CD4-positive, alpha-beta T cell treated with Interleukin-1 beta for 1 hour (primary cell): ENCODE results near the gene AMH.
"Not testable (repeated sequence)": the region's sequence is repeated elsewhere in the genome, so short reads cannot be mapped to it uniquely, and the experiment has no call there.

Experiments
- DNase-seq, 2 donors: peaks; one replicate each; pipeline ENCODE4 v3.0.0-alpha.2; 2020 to 2022

The AMH gene

GRCh38 chr19:2271234-2272103 lies 22.3 kb downstream of the AMH start:
- peak in 1 of 2 donors; percentile 35 for DNase-seq

DNA sequence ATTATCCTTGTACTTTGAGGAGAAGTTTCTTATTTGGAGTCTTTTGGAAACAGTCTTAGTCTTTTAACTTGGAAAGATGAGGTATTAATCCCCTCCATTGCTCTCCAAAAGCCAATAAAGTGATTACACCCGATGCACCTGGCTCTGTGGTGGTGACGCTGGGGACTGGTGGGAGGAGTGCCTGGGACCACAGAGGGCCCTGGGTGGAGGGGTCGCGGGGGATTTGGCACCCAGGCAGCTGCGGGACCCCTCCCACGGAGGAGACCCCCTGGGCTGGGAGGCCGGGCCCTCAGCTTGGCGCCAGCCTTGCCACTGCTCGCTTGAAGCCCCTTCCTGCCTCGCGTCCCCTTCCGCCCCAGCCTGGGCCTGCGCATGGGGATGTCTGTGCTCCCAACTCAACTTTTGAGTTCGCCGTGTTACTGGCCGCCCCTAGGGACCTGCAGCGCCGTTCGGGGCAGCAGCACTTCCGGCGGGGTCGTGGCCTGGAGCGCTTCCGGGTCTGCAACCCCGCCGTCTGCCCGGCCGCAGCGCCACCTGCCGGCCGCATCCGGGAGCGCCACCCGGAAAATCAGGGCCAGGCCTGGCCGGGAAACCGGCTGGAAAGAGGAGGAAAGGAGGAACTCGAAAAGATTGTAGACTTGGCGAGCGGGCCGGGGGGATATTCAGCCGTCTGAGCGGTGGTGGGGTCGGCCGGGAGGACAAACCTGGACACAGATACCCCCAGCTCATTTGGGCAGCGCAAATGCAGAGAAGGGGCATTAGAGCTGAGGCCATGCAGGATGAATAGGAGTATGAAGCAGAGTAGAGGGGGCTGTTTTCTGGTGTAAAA lies 24.4 kb downstream of the AMH start:
- peak; percentile 82 to 85 for DNase-seq

GRCh38 chr19:2274185-2274711 lies 25.1 kb downstream of the AMH start:
- no peak for DNase-seq

- peak; percentile 55 to 65 for DNase-seq
These were observed 25.9 kb downstream of the AMH start for GRCh38 chr19:2274931-2275535.

GRCh38 chr19:2275588-2276428 lies 26.7 kb downstream of the AMH start:
- no peak for DNase-seq

- DNase-seq: no peak
These were observed 27.4 kb downstream of the AMH start for GRCh38 chr19:2276429-2276986.

DNA sequence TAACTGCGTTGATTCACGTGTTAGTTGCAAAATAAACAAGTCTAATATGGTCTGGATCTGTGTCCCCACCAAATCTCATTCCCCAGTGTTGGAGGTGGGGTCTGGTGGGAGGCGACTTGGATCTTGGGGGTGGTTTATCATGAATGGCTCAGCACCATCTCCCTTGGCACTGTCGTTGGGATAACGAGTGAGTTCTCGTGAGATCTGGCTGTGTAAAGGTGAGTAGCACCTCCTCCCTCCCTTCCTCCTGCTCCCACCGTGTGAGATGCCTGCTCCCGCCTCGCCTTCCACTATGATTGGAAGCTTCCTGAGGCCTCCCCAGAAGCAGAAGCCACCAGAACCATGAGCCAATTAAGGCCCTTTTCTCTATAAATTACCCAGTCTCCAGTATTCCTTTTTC lies 28.0 kb downstream of the AMH start:
- DNase-seq: no peak

- DNase-seq: no peak
These were observed 29.5 kb downstream of the AMH start for GRCh38 chr19:2278459-2279158.

DNA sequence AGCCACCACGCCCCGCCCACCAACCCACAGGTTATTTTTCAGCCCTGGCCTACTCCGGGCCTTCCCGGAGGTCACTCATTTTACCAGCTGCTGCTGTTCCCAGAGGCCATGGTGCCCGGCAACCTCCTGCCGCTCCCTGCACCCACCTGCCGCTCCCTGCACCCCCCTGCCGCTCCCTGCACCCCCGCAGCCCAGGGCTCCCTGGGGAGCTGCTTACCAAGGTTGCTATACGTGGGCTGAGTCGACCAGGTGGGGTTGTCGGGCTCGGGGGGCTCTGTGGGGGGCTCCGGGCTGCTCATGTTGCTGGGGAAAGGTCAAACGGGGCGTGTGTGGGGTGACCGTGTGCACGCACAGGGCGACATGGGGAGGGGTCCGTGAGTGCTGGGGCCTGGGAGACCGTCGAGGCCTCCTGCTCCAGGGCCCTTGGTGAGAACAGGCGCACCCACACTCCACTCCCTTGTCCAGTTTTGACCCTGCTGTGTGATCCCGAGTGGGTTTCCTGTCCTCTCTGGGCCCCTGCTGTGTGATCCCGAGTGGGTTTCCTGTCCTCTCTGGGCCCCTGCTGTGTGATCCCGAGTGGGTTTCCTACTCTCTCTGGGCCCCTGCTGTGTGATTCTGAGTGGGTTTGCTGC lies 31.6 kb downstream of the AMH start:
- DNase-seq: no peak

DNA sequence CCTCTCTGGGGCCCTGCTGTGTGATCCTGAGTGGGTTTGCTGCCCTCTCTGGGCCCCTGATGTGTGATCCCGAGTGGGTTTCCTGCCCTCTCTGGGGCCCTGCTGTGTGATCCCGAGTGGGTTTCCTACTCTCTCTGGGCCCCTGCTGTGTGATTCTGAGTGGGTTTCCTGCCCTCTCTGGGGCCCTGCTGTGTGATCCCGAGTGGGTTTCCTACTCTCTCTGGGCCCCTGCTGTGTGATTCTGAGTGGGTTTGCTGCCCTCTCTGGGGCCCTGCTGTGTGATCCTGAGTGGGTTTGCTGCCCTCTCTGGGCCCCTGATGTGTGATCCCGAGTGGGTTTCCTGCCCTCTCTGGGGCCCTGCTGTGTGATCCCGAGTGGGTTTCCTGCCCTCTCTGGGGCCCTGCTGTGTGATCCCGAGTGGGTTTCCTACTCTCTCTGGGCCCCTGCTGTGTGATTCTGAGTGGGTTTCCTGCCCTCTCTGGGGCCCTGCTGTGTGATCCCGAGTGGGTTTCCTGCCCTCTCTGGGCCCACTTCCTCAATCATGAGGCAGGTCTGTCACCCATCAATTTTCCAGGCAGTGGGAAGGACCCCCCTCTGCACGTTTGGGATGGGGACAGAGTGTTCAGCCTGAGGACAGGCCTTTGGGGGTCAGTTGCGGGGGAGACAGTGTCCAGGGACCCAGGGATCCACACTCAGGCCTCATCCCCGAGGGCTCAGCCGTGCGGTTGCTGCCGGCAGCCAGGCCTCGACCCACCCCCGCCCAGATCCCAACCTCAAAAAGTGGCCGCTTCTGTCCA lies 32.3 kb downstream of the AMH start:
- not testable (repeated sequence) for DNase-seq

DNA sequence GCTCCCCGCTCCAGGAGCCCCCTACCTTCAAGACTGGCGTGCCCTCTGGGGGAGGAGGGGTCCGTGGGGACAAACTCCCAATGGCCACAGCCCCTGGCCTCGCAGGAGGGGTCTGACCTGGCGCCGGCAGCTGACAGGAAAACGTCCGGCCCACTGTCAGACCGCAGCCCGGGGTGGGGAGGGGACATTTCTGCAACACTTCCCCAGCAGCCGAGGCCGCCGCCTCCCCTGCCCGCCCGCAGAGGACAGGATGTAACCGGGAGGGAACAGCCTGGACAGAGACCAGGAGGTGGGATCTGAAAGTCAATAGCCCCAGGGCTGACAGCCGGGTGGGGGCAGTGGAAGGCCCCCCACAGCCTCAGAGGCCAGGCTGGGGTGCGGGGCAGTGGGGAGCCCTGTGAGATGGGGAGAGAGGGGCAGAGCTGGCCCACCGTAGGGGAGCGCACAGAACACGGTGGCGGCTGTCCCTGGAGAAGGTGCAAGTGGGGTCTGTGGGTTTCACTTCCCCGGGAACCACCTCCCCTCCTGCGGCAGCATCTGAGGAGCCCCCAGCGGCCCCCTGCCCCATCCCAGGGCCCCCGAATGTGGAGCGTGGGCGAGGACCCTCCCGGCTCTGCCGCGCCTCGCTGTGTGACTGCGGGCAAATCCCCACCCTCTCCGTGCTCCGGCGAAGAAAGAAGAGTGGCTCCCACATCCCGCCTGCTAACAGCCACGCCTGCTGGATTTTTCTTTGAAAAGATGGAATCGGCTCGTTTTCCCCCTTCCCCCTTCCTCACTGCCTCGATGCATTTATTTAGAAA lies 33.1 kb downstream of the AMH start, which contains the start of gene PEAK3:
Gene PEAK3, minus strand, starts transcription at position 114 of the 800 bp plus-strand sequence. CDS start 1,244 bp downstream, outside the sequence.
- peak; percentile 55 for DNase-seq

DNA sequence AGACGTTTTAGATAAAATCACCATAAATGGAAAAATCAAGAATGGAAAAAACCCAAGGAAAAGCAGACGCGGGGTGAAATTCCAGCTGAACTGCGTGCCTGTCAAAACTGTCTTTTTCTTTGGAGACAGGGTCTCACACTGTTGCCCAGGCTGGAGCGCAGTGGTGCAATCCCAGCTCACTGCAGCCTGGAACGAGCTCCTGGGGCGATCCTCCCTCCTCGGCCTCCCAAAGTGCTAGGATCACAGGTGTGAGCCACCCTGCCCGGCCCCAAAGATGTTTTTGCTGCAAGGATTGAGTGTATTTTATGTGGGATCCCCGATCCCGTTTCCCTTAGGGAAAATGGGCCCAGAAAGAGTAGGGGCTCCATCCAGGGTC lies 33.7 kb downstream of the AMH start:
- no peak for DNase-seq

DNA sequence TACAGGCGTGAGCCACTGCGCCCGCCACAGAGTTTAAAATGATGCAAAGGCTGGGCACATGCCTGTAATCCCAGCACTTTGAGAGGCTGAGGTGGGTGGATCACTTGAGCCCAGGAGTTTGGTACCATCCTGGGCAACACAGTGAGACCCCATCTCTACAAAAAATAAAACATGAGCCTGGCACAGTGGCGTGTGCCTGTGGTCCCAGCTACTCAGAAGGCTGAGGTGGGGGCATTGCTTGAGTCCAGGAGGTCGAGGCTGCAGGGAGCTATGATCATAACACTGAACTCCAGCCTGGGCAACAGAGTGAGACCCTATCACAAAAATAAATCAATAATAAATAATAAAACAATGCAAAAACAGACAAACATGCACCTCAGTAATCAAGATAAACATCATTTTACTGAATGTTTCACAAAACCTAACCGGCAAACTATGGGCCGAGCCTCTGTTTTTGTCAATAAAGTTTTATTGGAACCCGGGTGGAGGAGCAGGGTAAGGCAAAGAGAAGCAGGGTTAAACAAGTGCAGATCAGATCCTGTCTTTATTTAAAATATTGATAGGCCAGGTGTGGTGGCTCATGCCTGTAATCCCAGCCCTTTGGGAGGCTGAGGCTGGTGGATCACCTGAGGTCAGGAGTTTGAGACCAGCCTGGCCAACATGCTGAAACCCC lies 34.8 kb downstream of the AMH start:
- no peak for DNase-seq

GRCh38 chr19:2286402-2287140 lies 37.4 kb downstream of the AMH start:
- DNase-seq: no peak

- DNase-seq: no peak
These were observed 38.6 kb downstream of the AMH start for GRCh38 chr19:2287585-2288337.

DNA sequence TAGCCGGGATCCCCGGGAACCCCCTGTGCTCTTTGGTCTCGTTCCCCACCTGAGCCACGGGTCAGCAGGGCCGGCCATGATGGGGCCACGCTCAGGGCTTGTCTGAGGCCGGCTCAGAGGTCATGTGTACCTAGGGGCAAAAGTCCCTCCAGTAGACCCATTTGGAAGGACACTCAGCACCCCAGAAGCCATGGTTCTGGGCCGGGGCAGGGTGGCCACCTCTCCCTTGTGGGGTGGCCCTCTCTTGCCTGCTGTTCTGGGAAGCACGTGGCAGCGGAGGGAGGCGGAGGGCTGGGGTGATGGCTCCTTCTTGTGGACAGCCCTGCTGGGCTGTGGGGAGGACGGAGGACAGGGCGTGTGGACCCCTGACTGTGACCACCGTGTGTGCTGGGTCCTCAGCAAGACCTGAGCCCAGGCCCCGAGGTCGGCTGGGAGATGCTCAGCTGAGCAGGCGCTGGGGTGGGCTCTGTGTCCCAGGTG lies 39.3 kb downstream of the AMH start:
- no peak for DNase-seq
